ENCODE data around the gene NAPG. TPM values are rescaled to one million over a fixed set of nuclear protein-coding genes. Genes with fewer than 3 reads are reported as not detected.

The NAPG gene
- total RNA-seq, 1 donor from 2014 or later = 33.2 TPM

DNA sequence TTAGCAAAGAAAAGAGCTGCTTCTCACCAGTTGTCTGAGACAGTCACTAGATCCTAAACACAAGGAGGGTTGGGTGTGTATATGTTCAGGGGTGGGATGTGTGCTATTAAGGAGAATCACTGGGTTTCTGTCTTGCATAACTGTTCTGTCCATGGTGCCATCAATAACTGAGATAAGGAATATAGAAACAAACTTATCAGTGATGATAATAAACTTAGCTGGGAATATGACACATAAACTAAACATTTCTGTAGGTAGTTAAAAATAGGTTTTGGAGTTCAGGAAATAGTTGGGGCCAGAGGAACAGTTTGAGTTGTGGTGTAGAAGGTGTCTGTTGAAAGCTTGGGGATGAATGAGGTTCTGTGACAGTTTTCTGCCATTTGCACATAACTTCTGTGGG lies 17.4 kb downstream of the NAPG start:
- no peaks in the 10 kb centered on the region for H3K27me3 Mint-ChIP-seq (ENCODE audit: low read depth, unreplicated experiment)
- Histone ChIP-seq H2AFZ (ENCODE audit: low read depth, low read length) (no peak overlapping the region), H3K36me3 (ENCODE audit: insufficient read depth, low read length) (peaks cover 44% of the 10 kb centered on the region), H3K27me3 (ENCODE audit: insufficient read depth, low read length) (no peaks in the 10 kb centered on the region), H3K9me3 (ENCODE audit: insufficient read depth, low read depth, low read length) (no peaks in the 10 kb centered on the region), H3K27ac (ENCODE audit: low read depth, low read length) (no peak overlapping the region), H3K79me2 (ENCODE audit: insufficient read depth, low read length) (peaks cover 7% of the 10 kb centered on the region), H4K20me1 (ENCODE audit: insufficient read depth, low read length) (peaks cover 52% of the 10 kb centered on the region), H3K4me1 (ENCODE audit: insufficient read depth, low read length) (peaks cover 8% of the 10 kb centered on the region), H3K9ac (ENCODE audit: low read length) (no peak overlapping the region), H3K4me2 (ENCODE audit: low read length) (peak overlapping the region; percentile 55), H3K4me3 (ENCODE audit: insufficient read depth, low read depth, low read length) (no peak overlapping the region)
- TF ChIP-seq, protein P1, sequence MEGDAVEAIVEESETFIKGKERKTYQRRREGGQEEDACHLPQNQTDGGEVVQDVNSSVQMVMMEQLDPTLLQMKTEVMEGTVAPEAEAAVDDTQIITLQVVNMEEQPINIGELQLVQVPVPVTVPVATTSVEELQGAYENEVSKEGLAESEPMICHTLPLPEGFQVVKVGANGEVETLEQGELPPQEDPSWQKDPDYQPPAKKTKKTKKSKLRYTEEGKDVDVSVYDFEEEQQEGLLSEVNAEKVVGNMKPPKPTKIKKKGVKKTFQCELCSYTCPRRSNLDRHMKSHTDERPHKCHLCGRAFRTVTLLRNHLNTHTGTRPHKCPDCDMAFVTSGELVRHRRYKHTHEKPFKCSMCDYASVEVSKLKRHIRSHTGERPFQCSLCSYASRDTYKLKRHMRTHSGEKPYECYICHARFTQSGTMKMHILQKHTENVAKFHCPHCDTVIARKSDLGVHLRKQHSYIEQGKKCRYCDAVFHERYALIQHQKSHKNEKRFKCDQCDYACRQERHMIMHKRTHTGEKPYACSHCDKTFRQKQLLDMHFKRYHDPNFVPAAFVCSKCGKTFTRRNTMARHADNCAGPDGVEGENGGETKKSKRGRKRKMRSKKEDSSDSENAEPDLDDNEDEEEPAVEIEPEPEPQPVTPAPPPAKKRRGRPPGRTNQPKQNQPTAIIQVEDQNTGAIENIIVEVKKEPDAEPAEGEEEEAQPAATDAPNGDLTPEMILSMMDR (IDR thresholded peaks at IDR 0.05; ENCODE audit: insufficient read depth, low read depth, low read length) = no peak
- TF ChIP-seq EZH2 (IDR thresholded peaks at IDR 0.05; ENCODE audit: insufficient read depth, low read length) = no peak
- H3K4me1 Mint-ChIP-seq (ENCODE audit: low read depth, unreplicated experiment) = peaks cover 4% of the 10 kb centered on the region
- peaks cover 31% of the 10 kb centered on the region for H3K36me3 Mint-ChIP-seq (ENCODE audit: low read depth, unreplicated experiment)
- FAIRE-seq (no peak), DNase-seq (ENCODE audit: low read depth) (peak; percentile 55)
- H3K4me3 Mint-ChIP-seq (ENCODE audit: unreplicated experiment) = no peak overlapping the region
- no peaks in the 10 kb centered on the region for H3K9me3 Mint-ChIP-seq (ENCODE audit: unreplicated experiment)
- H3K27ac Mint-ChIP-seq (ENCODE audit: unreplicated experiment) = no peak overlapping the region

DNA sequence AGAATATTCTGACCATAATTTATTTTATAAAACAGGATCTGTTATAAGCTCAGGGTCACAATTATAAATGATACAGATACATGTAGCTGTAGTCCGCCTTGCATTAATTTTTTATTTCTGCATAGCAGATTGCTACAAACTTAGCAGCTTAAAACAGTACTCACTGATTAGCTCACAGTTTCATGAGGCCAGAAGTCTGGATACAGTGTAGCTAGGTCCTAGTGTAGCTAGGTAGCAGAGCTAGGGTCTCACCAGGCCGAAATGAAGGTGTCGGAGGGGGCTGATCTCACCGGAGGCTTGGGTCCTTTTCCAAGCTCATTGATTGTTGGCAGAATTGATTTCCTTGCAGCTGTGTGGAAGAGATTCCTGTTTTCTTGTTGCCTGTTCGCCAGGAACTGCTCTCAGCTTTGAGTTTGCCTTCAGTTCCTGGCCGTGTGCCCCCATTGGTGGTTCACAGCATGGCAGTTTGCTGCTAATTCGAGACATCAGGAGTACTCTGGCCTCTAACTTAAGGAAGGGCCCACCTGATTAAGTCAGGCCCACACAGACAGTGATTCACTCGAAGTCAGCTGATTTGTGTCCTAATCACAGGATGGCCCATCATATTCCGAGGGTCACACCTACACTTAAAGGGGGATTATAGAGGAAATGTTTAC lies 18.4 kb downstream of the NAPG start:
- Histone ChIP-seq H3K27me3 (ENCODE audit: insufficient read depth, low read length) (no peaks in the 10 kb centered on the region), H3K4me1 (ENCODE audit: insufficient read depth, low read length) (peaks cover 8% of the 10 kb centered on the region), H2AFZ (ENCODE audit: low read depth, low read length) (no peak overlapping the region), H4K20me1 (ENCODE audit: insufficient read depth, low read length) (peaks cover 49% of the 10 kb centered on the region), H3K9me3 (ENCODE audit: insufficient read depth, low read depth, low read length) (no peaks in the 10 kb centered on the region), H3K4me3 (ENCODE audit: insufficient read depth, low read depth, low read length) (no peak overlapping the region), H3K4me2 (ENCODE audit: low read length) (no peak overlapping the region), H3K9ac (ENCODE audit: low read length) (no peak overlapping the region), H3K79me2 (ENCODE audit: insufficient read depth, low read length) (peaks cover 7% of the 10 kb centered on the region), H3K36me3 (ENCODE audit: insufficient read depth, low read length) (peaks cover 51% of the 10 kb centered on the region), H3K27ac (ENCODE audit: low read depth, low read length) (no peak overlapping the region)
- no peak overlapping the region for H3K4me3 Mint-ChIP-seq (ENCODE audit: unreplicated experiment)
- H3K36me3 Mint-ChIP-seq (ENCODE audit: low read depth, unreplicated experiment) = peaks cover 30% of the 10 kb centered on the region
- no peak overlapping the region for H3K27ac Mint-ChIP-seq (ENCODE audit: unreplicated experiment)
- H3K27me3 Mint-ChIP-seq (ENCODE audit: low read depth, unreplicated experiment) = no peaks in the 10 kb centered on the region
- H3K9me3 Mint-ChIP-seq (ENCODE audit: unreplicated experiment) = no peaks in the 10 kb centered on the region
- DNase-seq (ENCODE audit: low read depth) = no peak
- FAIRE-seq = no peak
- no peak for TF ChIP-seq EZH2 (IDR thresholded peaks at IDR 0.05; ENCODE audit: insufficient read depth, low read length)
- TF ChIP-seq, protein P1 (IDR thresholded peaks at IDR 0.05; ENCODE audit: insufficient read depth, low read depth, low read length) = no peak
- peaks cover 4% of the 10 kb centered on the region for H3K4me1 Mint-ChIP-seq (ENCODE audit: low read depth, unreplicated experiment)

DNA sequence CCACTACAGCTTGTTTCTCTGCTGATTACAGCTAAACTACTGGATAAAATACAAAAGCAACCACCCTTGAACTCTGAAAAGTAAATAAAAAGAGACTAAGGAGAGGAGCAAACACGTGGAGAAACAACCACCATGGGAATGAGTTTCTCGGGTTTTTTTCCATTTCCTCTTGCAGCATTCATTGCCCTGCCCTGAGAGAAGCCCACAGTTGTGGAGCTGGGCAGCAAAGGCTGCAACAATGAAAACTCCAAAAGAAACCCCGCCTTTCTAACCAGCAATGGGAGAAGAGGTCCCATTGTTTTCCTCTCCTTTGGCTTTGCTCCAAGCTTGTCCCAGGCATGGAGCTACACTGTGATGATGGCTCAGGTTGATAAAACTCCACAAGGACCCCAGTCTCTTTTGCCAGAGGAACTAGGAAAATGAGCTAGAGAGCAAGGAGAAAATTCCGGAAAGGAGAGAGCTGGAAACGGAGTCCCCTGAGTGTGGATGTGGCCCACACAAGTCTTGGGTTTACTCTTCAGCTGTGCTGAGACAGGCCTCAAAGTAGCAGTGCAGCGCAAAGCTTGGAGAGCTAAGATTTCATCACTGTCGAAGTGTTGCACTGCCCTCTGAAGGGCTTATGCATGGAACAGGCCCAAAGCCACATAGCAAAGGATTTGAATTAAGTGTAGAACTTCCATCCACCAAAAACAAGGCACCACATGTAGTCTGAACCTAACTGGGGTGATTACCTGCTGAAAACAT lies 20.9 kb downstream of the NAPG start:
- no peaks in the 10 kb centered on the region for H3K27me3 Mint-ChIP-seq (ENCODE audit: low read depth, unreplicated experiment)
- TF ChIP-seq EZH2 (IDR thresholded peaks at IDR 0.05; ENCODE audit: insufficient read depth, low read length) = no peak
- TF ChIP-seq, protein P1 (IDR thresholded peaks at IDR 0.05; ENCODE audit: insufficient read depth, low read depth, low read length) = no peak
- FAIRE-seq = no peak

More for the DNA sequence above, 20.9 kb downstream of the NAPG start:
- no peak overlapping the region for H3K27ac ChIP-seq (ENCODE audit: low read depth, low read length)
- H2AFZ ChIP-seq (ENCODE audit: low read depth, low read length) = no peak overlapping the region
- peaks cover 8% of the 10 kb centered on the region for H3K4me1 ChIP-seq (ENCODE audit: insufficient read depth, low read length)
- H3K9me3 ChIP-seq (ENCODE audit: insufficient read depth, low read depth, low read length) = no peaks in the 10 kb centered on the region
- DNase-seq (ENCODE audit: low read depth) = no peak
- H3K36me3 Mint-ChIP-seq (ENCODE audit: low read depth, unreplicated experiment) = peaks cover 30% of the 10 kb centered on the region
- H3K79me2 ChIP-seq (ENCODE audit: insufficient read depth, low read length) = peaks cover 7% of the 10 kb centered on the region
- no peak overlapping the region for H3K9ac ChIP-seq (ENCODE audit: low read length)
- peaks cover 39% of the 10 kb centered on the region for H3K36me3 ChIP-seq (ENCODE audit: insufficient read depth, low read length)
- H3K4me3 Mint-ChIP-seq (ENCODE audit: unreplicated experiment) = no peak overlapping the region
- H3K4me1 Mint-ChIP-seq (ENCODE audit: low read depth, unreplicated experiment) = peaks cover 4% of the 10 kb centered on the region
- H3K27ac Mint-ChIP-seq (ENCODE audit: unreplicated experiment) = no peak overlapping the region
- H3K9me3 Mint-ChIP-seq (ENCODE audit: unreplicated experiment) = no peaks in the 10 kb centered on the region
- peaks cover 43% of the 10 kb centered on the region for H4K20me1 ChIP-seq (ENCODE audit: insufficient read depth, low read length)
- no peak overlapping the region for H3K4me2 ChIP-seq (ENCODE audit: low read length)
- H3K4me3 ChIP-seq (ENCODE audit: insufficient read depth, low read depth, low read length) = no peak overlapping the region
- H3K27me3 ChIP-seq (ENCODE audit: insufficient read depth, low read length) = no peaks in the 10 kb centered on the region

Measured in astrocyte (in vitro differentiated cells and primary cell).